ENCODE data around the gene RALGPS1. TPM values are rescaled to one million over a fixed set of nuclear protein-coding genes. Genes with fewer than 3 reads are reported as not detected.

The RALGPS1 gene
- total RNA-seq, 2 experiments from 2014 or later, result 1.9 to 4.4 TPM

DNA sequence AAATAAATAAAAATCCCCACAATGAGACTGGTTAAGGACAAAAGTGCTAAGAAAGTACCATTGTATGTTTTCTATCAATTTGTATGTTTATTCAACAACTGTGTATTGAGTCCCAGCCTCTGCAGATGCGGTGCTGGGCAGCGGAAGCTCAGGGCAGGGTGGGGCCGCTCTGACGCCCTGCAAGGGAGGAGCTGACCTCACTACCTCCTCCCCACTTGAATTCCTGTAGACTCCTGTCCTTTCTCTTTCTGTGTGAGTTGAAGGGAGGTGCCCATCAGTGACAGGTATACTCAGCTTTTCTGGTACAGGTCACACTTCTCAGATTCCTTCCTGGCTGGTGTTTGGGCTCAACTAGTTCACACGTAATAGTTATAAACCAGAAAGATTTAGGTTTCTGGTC is 180.8 kb downstream of the RALGPS1 start:
- CTCF ChIA-PET, result interaction anchor here (1.1 kb wide), 1 partner anchor 36 kb away, joined by 3 read pairs; no protein-coding TSS in a partner anchor
- no peak overlapping the region for H3K4me3 Mint-ChIP-seq
- DNase-seq (no peak), ATAC-seq (no peak)
- no peaks in the 10 kb centered on the region for H3K9me3 Mint-ChIP-seq (ENCODE audit: low read depth)
- no peaks in the 10 kb centered on the region for H3K27me3 Mint-ChIP-seq
- H3K4me1 Mint-ChIP-seq, result no peaks in the 10 kb centered on the region
- no peak overlapping the region for H3K27ac Mint-ChIP-seq
- no peaks in the 10 kb centered on the region for H3K36me3 Mint-ChIP-seq

- ATAC-seq (no peak), DNase-seq (no peak)
- Mint-ChIP-seq H3K9me3 (ENCODE audit: low read depth) (no peaks in the 10 kb centered on the region), H3K27me3 (no peaks in the 10 kb centered on the region), H3K4me1 (no peaks in the 10 kb centered on the region), H3K36me3 (no peaks in the 10 kb centered on the region), H3K27ac (no peak overlapping the region), H3K4me3 (no peak overlapping the region)
- CTCF ChIA-PET, result interaction anchor here (1.1 kb wide), 1 partner anchor 35 kb away, joined by 3 read pairs; no protein-coding TSS in a partner anchor
Observed at GRCh38 chr9:127096208-127096607, 181.6 kb downstream of the RALGPS1 start.

- Mint-ChIP-seq H3K4me3 (no peak overlapping the region), H3K4me1 (no peaks in the 10 kb centered on the region), H3K9me3 (ENCODE audit: low read depth) (no peaks in the 10 kb centered on the region), H3K36me3 (no peaks in the 10 kb centered on the region), H3K27ac (no peak overlapping the region), H3K27me3 (no peaks in the 10 kb centered on the region)
- DNase-seq, result no peak
- CTCF ChIA-PET, result no interaction called here
- ATAC-seq, result no peak
Observed at GRCh38 chr9:127097683-127098082, 183.1 kb downstream of the RALGPS1 start.

DNA sequence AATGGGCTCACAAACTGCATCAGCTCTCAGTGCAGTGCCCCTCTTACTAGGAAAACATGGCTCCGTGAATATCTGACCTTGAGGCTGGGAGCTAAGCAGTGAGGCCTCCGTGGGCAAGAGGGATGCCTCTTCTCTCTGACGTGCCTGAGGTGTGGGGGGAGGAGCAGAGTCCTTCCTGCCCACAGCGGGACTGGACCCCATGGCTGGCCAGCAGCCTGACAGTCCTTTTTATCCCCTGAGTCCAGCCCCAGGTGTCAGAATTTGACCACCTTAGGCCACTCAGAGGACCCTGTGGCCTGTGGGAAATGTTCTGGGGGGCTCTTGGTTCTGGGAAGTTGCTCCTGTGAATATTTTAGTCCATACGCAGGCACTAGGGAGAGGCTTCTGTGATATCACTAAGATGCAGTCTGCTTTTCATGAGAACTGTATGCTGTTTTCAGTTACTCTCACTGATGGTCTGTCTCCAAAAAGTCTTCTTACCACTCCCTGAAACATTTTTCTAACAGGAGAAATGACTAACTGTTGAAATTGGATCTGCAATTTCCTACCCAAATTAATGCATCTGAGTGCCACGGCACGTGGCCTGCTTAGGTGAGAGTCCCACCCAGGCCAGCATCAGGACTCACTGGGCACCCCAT is 184.5 kb downstream of the RALGPS1 start:
- Mint-ChIP-seq H3K36me3 (no peaks in the 10 kb centered on the region), H3K27me3 (no peaks in the 10 kb centered on the region), H3K9me3 (ENCODE audit: low read depth) (no peaks in the 10 kb centered on the region), H3K27ac (no peak overlapping the region), H3K4me1 (no peaks in the 10 kb centered on the region), H3K4me3 (no peak overlapping the region)
- CTCF ChIA-PET, result no interaction called here
- ATAC-seq, result no peak
- no peak for DNase-seq

- Mint-ChIP-seq H3K4me3 (no peak overlapping the region), H3K36me3 (no peaks in the 10 kb centered on the region), H3K4me1 (no peaks in the 10 kb centered on the region), H3K27me3 (no peaks in the 10 kb centered on the region), H3K27ac (no peak overlapping the region), H3K9me3 (ENCODE audit: low read depth) (no peaks in the 10 kb centered on the region)
- DNase-seq, result no peak
- ATAC-seq, result no peak
- CTCF ChIA-PET, result no interaction called here
Observed at GRCh38 chr9:127099664-127100063, 185.1 kb downstream of the RALGPS1 start.

- Mint-ChIP-seq H3K27ac (no peak overlapping the region), H3K4me3 (no peak overlapping the region), H3K9me3 (ENCODE audit: low read depth) (no peaks in the 10 kb centered on the region), H3K4me1 (no peaks in the 10 kb centered on the region), H3K36me3 (no peaks in the 10 kb centered on the region), H3K27me3 (no peaks in the 10 kb centered on the region)
- DNase-seq, result no peak
- CTCF ChIA-PET, result no interaction called here
- no peak for ATAC-seq
Observed at GRCh38 chr9:127102176-127102575, 187.6 kb downstream of the RALGPS1 start.

DNA sequence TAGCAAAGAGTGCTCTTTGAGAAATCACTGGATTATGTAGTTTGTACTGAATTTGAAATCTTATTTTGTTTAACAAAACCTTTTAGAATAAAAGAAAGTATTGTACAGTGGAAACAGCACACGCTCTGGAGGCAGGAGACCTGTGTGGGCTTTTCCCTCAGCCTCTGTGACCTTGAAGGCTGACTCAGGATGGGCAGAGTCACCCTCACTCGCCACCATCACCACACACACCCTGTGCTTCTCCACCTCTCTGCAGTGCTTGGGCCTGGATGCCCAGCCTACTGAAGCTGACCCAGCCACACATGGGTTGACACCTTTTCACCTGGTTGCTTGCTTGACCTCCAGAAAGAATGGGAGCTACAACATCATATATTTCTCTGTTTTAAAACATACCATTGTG is 188.2 kb downstream of the RALGPS1 start:
- no peaks in the 10 kb centered on the region for H3K27me3 Mint-ChIP-seq
- no peaks in the 10 kb centered on the region for H3K36me3 Mint-ChIP-seq
- no peaks in the 10 kb centered on the region for H3K4me1 Mint-ChIP-seq
- ATAC-seq (no peak), DNase-seq (no peak)
- no peak overlapping the region for H3K4me3 Mint-ChIP-seq
- CTCF ChIA-PET, result no interaction called here
- no peak overlapping the region for H3K27ac Mint-ChIP-seq
- H3K9me3 Mint-ChIP-seq (ENCODE audit: low read depth), result no peaks in the 10 kb centered on the region

DNA sequence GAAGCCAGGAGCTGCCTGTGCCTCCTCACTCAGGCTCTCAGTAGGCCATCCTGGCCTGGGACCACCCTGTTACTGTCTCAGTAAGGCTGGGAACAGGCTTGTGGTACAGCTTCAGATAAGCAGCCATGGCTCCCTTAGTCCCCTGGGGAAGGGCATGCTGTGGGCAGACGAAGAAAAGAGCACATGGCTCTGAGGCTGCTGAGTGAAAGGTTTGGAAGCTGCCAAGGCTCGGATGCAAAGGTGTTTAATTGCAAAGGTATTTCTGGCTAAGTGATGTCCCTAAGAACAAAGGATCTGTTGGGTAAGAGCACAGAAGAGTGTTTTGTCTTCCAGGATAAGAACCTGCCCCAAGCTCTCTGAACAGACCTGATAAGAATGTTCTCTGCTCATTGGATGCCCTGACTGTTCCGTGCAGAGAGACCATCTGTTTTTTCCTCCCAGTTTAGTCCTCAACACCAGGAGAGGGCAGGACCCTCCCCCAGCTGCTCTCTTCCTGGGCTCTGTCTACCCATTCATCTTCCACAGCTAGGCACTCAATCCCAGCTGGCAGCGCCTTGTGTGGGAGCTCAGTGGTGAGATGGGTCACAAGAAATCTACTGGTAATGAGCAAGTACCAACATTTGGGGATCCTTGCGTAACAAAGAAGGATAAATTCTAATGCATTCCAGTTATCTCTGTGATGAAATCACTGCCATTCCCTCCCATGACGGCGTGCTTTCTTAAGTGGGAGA is 190.2 kb downstream of the RALGPS1 start:
- Mint-ChIP-seq H3K27me3 (no peaks in the 10 kb centered on the region), H3K36me3 (no peaks in the 10 kb centered on the region), H3K9me3 (ENCODE audit: low read depth) (no peaks in the 10 kb centered on the region), H3K4me1 (no peaks in the 10 kb centered on the region), H3K27ac (no peak overlapping the region), H3K4me3 (no peak overlapping the region)
- CTCF ChIA-PET, result no interaction called here
- no peak for ATAC-seq
- no peak for DNase-seq

GRCh38 chr9:127105805-127106465 is 191.4 kb downstream of the RALGPS1 start:
- H3K36me3 Mint-ChIP-seq, result no peaks in the 10 kb centered on the region
- CTCF ChIA-PET, result interaction anchor here (1.2 to 1.3 kb wide), 2 partner anchors 11 to 14 kb away, joined by 3 to 4 read pairs; no protein-coding TSS in a partner anchor
- no peaks in the 10 kb centered on the region for H3K4me1 Mint-ChIP-seq
- H3K27ac Mint-ChIP-seq, result no peak overlapping the region
- H3K9me3 Mint-ChIP-seq (ENCODE audit: low read depth), result no peaks in the 10 kb centered on the region
- H3K4me3 Mint-ChIP-seq, result no peak overlapping the region
- no peak for ATAC-seq
- no peaks in the 10 kb centered on the region for H3K27me3 Mint-ChIP-seq
- no peak for DNase-seq

GRCh38 chr9:127106466-127106855 is 191.9 kb downstream of the RALGPS1 start:
- H3K4me1 Mint-ChIP-seq, result no peaks in the 10 kb centered on the region

GRCh38 chr9:127107171-127107928 is 192.8 kb downstream of the RALGPS1 start:
- Mint-ChIP-seq H3K9me3 (ENCODE audit: low read depth) (no peaks in the 10 kb centered on the region), H3K4me3 (no peak overlapping the region), H3K27me3 (no peaks in the 10 kb centered on the region), H3K27ac (no peak overlapping the region), H3K36me3 (no peaks in the 10 kb centered on the region), H3K4me1 (no peaks in the 10 kb centered on the region)
- no peak for ATAC-seq
- no peak for DNase-seq
- CTCF ChIA-PET, result interaction anchor here (1.2 to 1.3 kb wide), 2 partner anchors 9 to 12 kb away, joined by 3 to 4 read pairs; no protein-coding TSS in a partner anchor

More at GRCh38 chr9:127106466-127106855, 191.9 kb downstream of the RALGPS1 start:
- H3K9me3 Mint-ChIP-seq (ENCODE audit: low read depth), result no peaks in the 10 kb centered on the region
- no peak overlapping the region for H3K4me3 Mint-ChIP-seq
- H3K27me3 Mint-ChIP-seq, result no peaks in the 10 kb centered on the region
- ATAC-seq (no peak), DNase-seq (no peak)
- CTCF ChIA-PET, result interaction anchor here (1.2 to 1.3 kb wide), 2 partner anchors 10 to 13 kb away, joined by 3 to 4 read pairs; no protein-coding TSS in a partner anchor
- no peaks in the 10 kb centered on the region for H3K36me3 Mint-ChIP-seq
- no peak overlapping the region for H3K27ac Mint-ChIP-seq

DNA sequence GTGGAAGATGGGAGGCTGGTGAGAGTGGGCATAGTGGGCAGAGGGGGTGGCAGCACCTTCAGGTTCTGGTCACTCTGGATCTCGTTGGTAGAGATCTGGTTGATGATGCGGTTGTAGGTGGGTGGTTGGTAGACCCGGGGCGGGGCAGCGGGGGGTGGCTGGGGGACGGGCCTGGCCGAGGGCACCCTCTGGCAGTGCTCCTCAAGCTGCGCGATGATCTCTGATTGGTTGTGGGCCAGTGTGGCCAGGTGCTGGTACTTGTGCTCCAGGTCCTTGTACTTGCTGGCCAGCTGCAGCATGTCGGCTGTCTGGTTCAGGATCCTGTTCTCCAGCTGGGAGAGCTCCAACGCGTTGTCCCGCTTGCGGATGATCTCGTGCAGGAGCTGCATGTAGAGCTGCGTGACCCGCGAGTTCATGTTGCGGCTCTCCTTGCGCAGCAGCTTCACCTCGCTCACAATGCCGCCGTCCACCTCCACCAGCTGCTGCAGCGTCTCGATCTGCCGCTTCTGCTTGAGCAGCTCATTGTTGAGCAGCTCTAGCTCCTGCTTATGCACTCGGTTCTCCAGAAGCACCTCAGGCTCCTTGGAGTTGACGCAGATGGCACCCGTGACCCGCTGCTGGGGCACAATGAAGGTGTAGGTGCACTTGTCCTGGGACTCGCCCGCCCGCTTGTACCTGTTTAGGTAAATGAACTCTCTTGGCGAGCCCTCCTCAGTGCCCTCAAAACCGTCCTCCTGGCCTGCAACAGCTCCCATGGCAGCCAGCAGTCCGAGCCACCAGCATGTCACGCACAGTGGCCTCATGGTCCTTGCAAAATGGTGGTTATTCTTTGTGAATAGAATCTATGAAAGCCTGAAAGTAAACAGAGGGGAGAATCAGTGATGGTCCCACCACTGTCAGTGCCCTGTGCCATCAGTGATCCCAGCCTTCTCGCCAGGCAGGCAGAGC is 193.6 kb downstream of the RALGPS1 start:
- Mint-ChIP-seq H3K4me3 (no peak overlapping the region), H3K4me1 (no peaks in the 10 kb centered on the region), H3K9me3 (ENCODE audit: low read depth) (no peaks in the 10 kb centered on the region), H3K27me3 (no peaks in the 10 kb centered on the region), H3K36me3 (no peaks in the 10 kb centered on the region), H3K27ac (no peak overlapping the region)
- no peak for ATAC-seq
- CTCF ChIA-PET, result no interaction called here
- DNase-seq, result no peak
